H9 (cell line): ENCODE measurements around the gene IRF2. TPM values are rescaled to one million over a fixed set of nuclear protein-coding genes. Genes with fewer than 3 reads are reported as not detected.

Experiments
- DNase-seq: peaks from one replicate; pipeline ENCODE4 v3.0.0-alpha.2; 2017
- H2AFZ ChIP-seq: one replicate; pipeline ENCODE4 v1.6.1; 2013; ENCODE audit warnings: mild to moderate bottlenecking, low read length, control low read depth, moderate library complexity
- H2AK5ac ChIP-seq: 2 replicates; pipeline ENCODE4 v1.6.1; 2013; ENCODE audit warnings: low read length, control low read depth, mixed read lengths; ENCODE audit not compliant: insufficient read length
- H2BK120ac ChIP-seq: one replicate; pipeline ENCODE4 v1.6.1; 2013; ENCODE audit warnings: low read depth, mild to moderate bottlenecking, low read length, control low read depth, inconsistent platforms; ENCODE audit not compliant: poor library complexity, severe bottlenecking
- H2BK12ac ChIP-seq: 2 replicates; pipeline ENCODE4 v1.6.1; 2013; ENCODE audit warnings: low read length, control low read depth, mixed read lengths, low read depth; ENCODE audit not compliant: insufficient read length
- H2BK15ac ChIP-seq: 2 replicates; pipeline ENCODE4 v1.6.1; 2013; ENCODE audit warnings: low read depth, low read length, control low read depth
- H2BK20ac ChIP-seq: one replicate; pipeline ENCODE4 v1.6.1; 2013; ENCODE audit warnings: low read depth, mild to moderate bottlenecking, low read length, control low read depth, inconsistent platforms; ENCODE audit not compliant: poor library complexity, severe bottlenecking
- H2BK5ac ChIP-seq: 2 replicates; pipeline ENCODE4 v1.6.1; 2013; ENCODE audit warnings: low read length, control low read depth, mixed read lengths; ENCODE audit not compliant: insufficient read length
- H3K14ac ChIP-seq: 2 replicates; pipeline ENCODE4 v1.6.1; 2013; ENCODE audit warnings: low read length, control low read depth; ENCODE audit not compliant: insufficient read depth
- H3K18ac ChIP-seq: 2 replicates; pipeline ENCODE4 v1.6.1; 2013; ENCODE audit warnings: low read depth, mild to moderate bottlenecking, mixed read lengths, low read length, control low read depth; ENCODE audit not compliant: insufficient read length
- H3K23ac ChIP-seq: 2 replicates; pipeline ENCODE4 v1.6.1; 2013; ENCODE audit warnings: low read length, control low read depth, mixed read lengths, low read depth; ENCODE audit not compliant: insufficient read length
- H3K23me2 ChIP-seq: 2 replicates; pipeline ENCODE4 v1.6.1; 2013; ENCODE audit warnings: low read depth, mild to moderate bottlenecking, mixed read lengths, low read length, control low read depth; ENCODE audit not compliant: insufficient read length, poor library complexity, severe bottlenecking
- H3K27ac ChIP-seq: 2 replicates; pipeline ENCODE4 v1.5.1; 2013; ENCODE audit warnings: low read length, control low read depth, mixed read lengths, low read depth; ENCODE audit not compliant: insufficient read length
- H3K27me3 ChIP-seq: 2 replicates; pipeline ENCODE4 v1.6.1; 2013; ENCODE audit warnings: low read length, control low read depth, inconsistent platforms; ENCODE audit not compliant: insufficient read depth
- H3K4ac ChIP-seq: 2 replicates; pipeline ENCODE4 v1.6.1; 2013; ENCODE audit warnings: low read depth, mild to moderate bottlenecking, control low read depth, inconsistent platforms, low read length, moderate library complexity
- H3K4me1 ChIP-seq: 2 replicates; pipeline ENCODE4 v1.6.1; 2013; ENCODE audit warnings: low read length, control low read depth, inconsistent platforms; ENCODE audit not compliant: insufficient read depth
- H3K4me2 ChIP-seq: 2 replicates; pipeline ENCODE4 v1.6.1; 2013; ENCODE audit warnings: low read length, control low read depth, mixed read lengths; ENCODE audit not compliant: insufficient read length, insufficient read depth
- H3K56ac ChIP-seq: 2 replicates; pipeline ENCODE4 v1.6.1; 2013; ENCODE audit warnings: low read depth, mild to moderate bottlenecking, mixed read lengths, low read length, control low read depth; ENCODE audit not compliant: insufficient read length
- H3K79me1 ChIP-seq: 2 replicates; pipeline ENCODE4 v1.6.1; 2013; ENCODE audit warnings: low read depth, mild to moderate bottlenecking, moderate library complexity, low read length, control low read depth, inconsistent platforms; ENCODE audit not compliant: insufficient read depth, poor library complexity, severe bottlenecking
- H3K79me2 ChIP-seq: 2 replicates; pipeline ENCODE4 v1.6.1; 2013; ENCODE audit warnings: low read length, control low read depth, inconsistent platforms; ENCODE audit not compliant: insufficient read depth
- H3K9ac ChIP-seq: 2 replicates; pipeline ENCODE4 v1.6.1; 2013; ENCODE audit warnings: low read length, control low read depth, mixed read lengths; ENCODE audit not compliant: insufficient read length; ENCODE audit errors: extremely low read depth
- H3K9me3 ChIP-seq: one replicate; pipeline ENCODE4 v1.6.1; 2013; ENCODE audit warnings: low read depth, low read length, inconsistent platforms; ENCODE audit not compliant: control insufficient read depth
- H3T11ph ChIP-seq: one replicate; pipeline ENCODE4 v1.6.1; 2013; ENCODE audit warnings: mild to moderate bottlenecking, low read length, control low read depth, inconsistent platforms
- H4K20me1 ChIP-seq: one replicate; pipeline ENCODE4 v1.6.1; 2013; ENCODE audit not compliant: control insufficient read depth, insufficient read length, insufficient read depth
- H4K5ac ChIP-seq: 2 replicates; pipeline ENCODE4 v1.6.1; 2013; ENCODE audit warnings: low read depth, mild to moderate bottlenecking, mixed read lengths, low read length, control low read depth; ENCODE audit not compliant: insufficient read length
- H4K8ac ChIP-seq: replicated peaks from 2 replicates; pipeline ENCODE4 v1.6.1; 2013; ENCODE audit warnings: low read length, control low read depth, mixed read lengths, low read depth; ENCODE audit not compliant: insufficient read length
- H4K91ac ChIP-seq: 2 replicates; pipeline ENCODE4 v1.6.1; 2013; ENCODE audit warnings: low read depth, mild to moderate bottlenecking, moderate library complexity, mixed read lengths, low read length, control low read depth; ENCODE audit not compliant: insufficient read length
- H3K27ac Mint-ChIP-seq, 3 experiments: 2 replicates in 2 of 3; 3 replicates in 1 of 3; pipeline ENCODE4 v1.8.0; 2020 to 2021; ENCODE audit warnings: mixed read lengths in 3 of 3, mild to moderate bottlenecking in 1 of 3, moderate library complexity in 1 of 3
- H3K27me3 Mint-ChIP-seq: 2 replicates; pipeline ENCODE4 v1.8.0; 2021; ENCODE audit warnings: low read depth, mild to moderate bottlenecking, moderate library complexity, mixed read lengths
- H3K36me3 Mint-ChIP-seq, 3 experiments: 2 replicates in 2 of 3; 3 replicates in 1 of 3; pipeline ENCODE4 v1.8.0; 2020 to 2021; ENCODE audit warnings: low read depth in 3 of 3, mixed read lengths in 3 of 3; ENCODE audit not compliant: insufficient read depth in 1 of 3
- H3K4me1 Mint-ChIP-seq, 2 experiments: 2 replicates each; pipeline ENCODE4 v1.8.0; 2020; ENCODE audit warnings: mixed read lengths in 2 of 2
- H3K4me3 Mint-ChIP-seq, 2 experiments: 2 replicates in 1 of 2; 3 replicates in 1 of 2; pipeline ENCODE4 v1.8.0; 2020 to 2021; ENCODE audit warnings: mild to moderate bottlenecking in 2 of 2, mixed read lengths in 2 of 2, moderate library complexity in 1 of 2
- H3K9me3 Mint-ChIP-seq, 2 experiments: 2 replicates in 1 of 2; 3 replicates in 1 of 2; pipeline ENCODE4 v1.8.0; 2020; ENCODE audit warnings: mild to moderate bottlenecking in 2 of 2, mixed read lengths in 2 of 2, moderate library complexity in 1 of 2
- WGBS: extraction: QIAGEN DNeasy Blood & Tissue Kit; methylation state at CpG from one replicate; pipeline ENCODE4 v1.1.7; 2013; ENCODE audit warnings: missing lambda C conversion rate, low lambda C conversion rate, mixed read lengths; ENCODE audit not compliant: insufficient read length; ENCODE audit errors: extremely low coverage; 5-methylcytosine and 5-hydroxymethylcytosine counted together
- total RNA-seq: library from RNA; stranded (reverse); gene quantifications from 2 replicates; pipeline ENCODE4 v1.2.1, GENCODE V29; 2021
- TF ChIP-seq, protein P1 (sequence below): fragments of 200-600 bp; sonication (generic); conservative IDR thresholded peaks from 3 replicates; pipeline ENCODE4 v1.8.0; 2021; ENCODE audit warnings: antibody characterized with exemption, mild to moderate bottlenecking

IRF2 gene
- total RNA-seq, 1 experiment from 2014 or later, result 13.5 TPM

GRCh38 chr4:184350964-184351363 is 123.4 kb downstream of the IRF2 start:
- Mint-ChIP-seq H3K27me3 (peaks cover 2% of the 10 kb centered on the region), H3K4me3 (no peak overlapping the region)
- H3K79me2 ChIP-seq, result no peaks in the 10 kb centered on the region

More at GRCh38 chr4:184350964-184351363, 123.4 kb downstream of the IRF2 start:
- Histone ChIP-seq H2BK5ac (no peak overlapping the region), H3K79me1 (no peaks in the 10 kb centered on the region), H3K9ac (no peak overlapping the region), H3K18ac (no peak overlapping the region), H3K27ac (no peak overlapping the region), H3K23ac (no peak overlapping the region), H3K4me1 (peaks cover 16% of the 10 kb centered on the region; the same call in 1 of the 2 replicates), H2AFZ (no peak overlapping the region), H3K56ac (no peak overlapping the region), H3K14ac (no peak overlapping the region), H2AK5ac (no peak overlapping the region), H3K4me2 (no peak overlapping the region), H3K9me3 (no peaks in the 10 kb centered on the region), H3K27me3 (no peaks in the 10 kb centered on the region), H4K8ac (no peak overlapping the region), H2BK120ac (no peak overlapping the region), H2BK15ac (no peak overlapping the region), H2BK20ac (no peak overlapping the region), H3K4ac (no peak overlapping the region), H4K5ac (no peak overlapping the region), H3K23me2 (no peaks in the 10 kb centered on the region), H2BK12ac (no peak overlapping the region), H4K20me1 (no peaks in the 10 kb centered on the region), H4K91ac (no peak overlapping the region), H3T11ph (no peak overlapping the region)
- no peak overlapping the region for H3K27ac Mint-ChIP-seq
- peaks cover 31% of the 10 kb centered on the region in 2 experiments for H3K4me1 Mint-ChIP-seq
- H3K36me3 Mint-ChIP-seq, result peaks cover 0 to 8% (median 0%) of the 10 kb centered on the region in 3 experiments; a peak in 1 of 7 replicates
- DNase-seq, result no peak
- TF ChIP-seq, protein P1, sequence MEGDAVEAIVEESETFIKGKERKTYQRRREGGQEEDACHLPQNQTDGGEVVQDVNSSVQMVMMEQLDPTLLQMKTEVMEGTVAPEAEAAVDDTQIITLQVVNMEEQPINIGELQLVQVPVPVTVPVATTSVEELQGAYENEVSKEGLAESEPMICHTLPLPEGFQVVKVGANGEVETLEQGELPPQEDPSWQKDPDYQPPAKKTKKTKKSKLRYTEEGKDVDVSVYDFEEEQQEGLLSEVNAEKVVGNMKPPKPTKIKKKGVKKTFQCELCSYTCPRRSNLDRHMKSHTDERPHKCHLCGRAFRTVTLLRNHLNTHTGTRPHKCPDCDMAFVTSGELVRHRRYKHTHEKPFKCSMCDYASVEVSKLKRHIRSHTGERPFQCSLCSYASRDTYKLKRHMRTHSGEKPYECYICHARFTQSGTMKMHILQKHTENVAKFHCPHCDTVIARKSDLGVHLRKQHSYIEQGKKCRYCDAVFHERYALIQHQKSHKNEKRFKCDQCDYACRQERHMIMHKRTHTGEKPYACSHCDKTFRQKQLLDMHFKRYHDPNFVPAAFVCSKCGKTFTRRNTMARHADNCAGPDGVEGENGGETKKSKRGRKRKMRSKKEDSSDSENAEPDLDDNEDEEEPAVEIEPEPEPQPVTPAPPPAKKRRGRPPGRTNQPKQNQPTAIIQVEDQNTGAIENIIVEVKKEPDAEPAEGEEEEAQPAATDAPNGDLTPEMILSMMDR, result no peak
- WGBS, result no CpG with 5 or more reads among the region's 5 CpGs
- peaks cover 0 to 5% of the 10 kb centered on the region in 2 experiments; a peak in 1 of 5 replicates for H3K9me3 Mint-ChIP-seq
